H9 (cell line): ENCODE measurements around the gene CMTM7. TPM values are rescaled to one million over a fixed set of nuclear protein-coding genes. Genes with fewer than 3 reads are reported as not detected.

Source experiments
- DNase-seq: peaks from one replicate; pipeline ENCODE4 v3.0.0-alpha.2; 2017
- H2AFZ ChIP-seq: one replicate; pipeline ENCODE4 v1.6.1; 2013; ENCODE audit warnings: mild to moderate bottlenecking, low read length, control low read depth, moderate library complexity
- H2AK5ac ChIP-seq: 2 replicates; pipeline ENCODE4 v1.6.1; 2013; ENCODE audit warnings: low read length, control low read depth, mixed read lengths; ENCODE audit not compliant: insufficient read length
- H2BK120ac ChIP-seq: one replicate; pipeline ENCODE4 v1.6.1; 2013; ENCODE audit warnings: low read depth, mild to moderate bottlenecking, low read length, control low read depth, inconsistent platforms; ENCODE audit not compliant: poor library complexity, severe bottlenecking
- H2BK12ac ChIP-seq: 2 replicates; pipeline ENCODE4 v1.6.1; 2013; ENCODE audit warnings: low read length, control low read depth, mixed read lengths, low read depth; ENCODE audit not compliant: insufficient read length
- H2BK15ac ChIP-seq: 2 replicates; pipeline ENCODE4 v1.6.1; 2013; ENCODE audit warnings: low read depth, low read length, control low read depth
- H2BK20ac ChIP-seq: one replicate; pipeline ENCODE4 v1.6.1; 2013; ENCODE audit warnings: low read depth, mild to moderate bottlenecking, low read length, control low read depth, inconsistent platforms; ENCODE audit not compliant: poor library complexity, severe bottlenecking
- H2BK5ac ChIP-seq: 2 replicates; pipeline ENCODE4 v1.6.1; 2013; ENCODE audit warnings: low read length, control low read depth, mixed read lengths; ENCODE audit not compliant: insufficient read length
- H3K14ac ChIP-seq: 2 replicates; pipeline ENCODE4 v1.6.1; 2013; ENCODE audit warnings: low read length, control low read depth; ENCODE audit not compliant: insufficient read depth
- H3K18ac ChIP-seq: 2 replicates; pipeline ENCODE4 v1.6.1; 2013; ENCODE audit warnings: low read depth, mild to moderate bottlenecking, mixed read lengths, low read length, control low read depth; ENCODE audit not compliant: insufficient read length
- H3K23ac ChIP-seq: 2 replicates; pipeline ENCODE4 v1.6.1; 2013; ENCODE audit warnings: low read length, control low read depth, mixed read lengths, low read depth; ENCODE audit not compliant: insufficient read length
- H3K23me2 ChIP-seq: 2 replicates; pipeline ENCODE4 v1.6.1; 2013; ENCODE audit warnings: low read depth, mild to moderate bottlenecking, mixed read lengths, low read length, control low read depth; ENCODE audit not compliant: insufficient read length, poor library complexity, severe bottlenecking
- H3K27ac ChIP-seq: 2 replicates; pipeline ENCODE4 v1.5.1; 2013; ENCODE audit warnings: low read length, control low read depth, mixed read lengths, low read depth; ENCODE audit not compliant: insufficient read length
- H3K27me3 ChIP-seq: 2 replicates; pipeline ENCODE4 v1.6.1; 2013; ENCODE audit warnings: low read length, control low read depth, inconsistent platforms; ENCODE audit not compliant: insufficient read depth
- H3K4ac ChIP-seq: 2 replicates; pipeline ENCODE4 v1.6.1; 2013; ENCODE audit warnings: low read depth, mild to moderate bottlenecking, control low read depth, inconsistent platforms, low read length, moderate library complexity
- H3K4me1 ChIP-seq: 2 replicates; pipeline ENCODE4 v1.6.1; 2013; ENCODE audit warnings: low read length, control low read depth, inconsistent platforms; ENCODE audit not compliant: insufficient read depth
- H3K4me2 ChIP-seq: 2 replicates; pipeline ENCODE4 v1.6.1; 2013; ENCODE audit warnings: low read length, control low read depth, mixed read lengths; ENCODE audit not compliant: insufficient read length, insufficient read depth
- H3K56ac ChIP-seq: 2 replicates; pipeline ENCODE4 v1.6.1; 2013; ENCODE audit warnings: low read depth, mild to moderate bottlenecking, mixed read lengths, low read length, control low read depth; ENCODE audit not compliant: insufficient read length
- H3K79me1 ChIP-seq: 2 replicates; pipeline ENCODE4 v1.6.1; 2013; ENCODE audit warnings: low read depth, mild to moderate bottlenecking, moderate library complexity, low read length, control low read depth, inconsistent platforms; ENCODE audit not compliant: insufficient read depth, poor library complexity, severe bottlenecking
- H3K79me2 ChIP-seq: 2 replicates; pipeline ENCODE4 v1.6.1; 2013; ENCODE audit warnings: low read length, control low read depth, inconsistent platforms; ENCODE audit not compliant: insufficient read depth
- H3K9ac ChIP-seq: 2 replicates; pipeline ENCODE4 v1.6.1; 2013; ENCODE audit warnings: low read length, control low read depth, mixed read lengths; ENCODE audit not compliant: insufficient read length; ENCODE audit errors: extremely low read depth
- H3K9me3 ChIP-seq: one replicate; pipeline ENCODE4 v1.6.1; 2013; ENCODE audit warnings: low read depth, low read length, inconsistent platforms; ENCODE audit not compliant: control insufficient read depth
- H3T11ph ChIP-seq: one replicate; pipeline ENCODE4 v1.6.1; 2013; ENCODE audit warnings: mild to moderate bottlenecking, low read length, control low read depth, inconsistent platforms
- H4K20me1 ChIP-seq: one replicate; pipeline ENCODE4 v1.6.1; 2013; ENCODE audit not compliant: control insufficient read depth, insufficient read length, insufficient read depth
- H4K5ac ChIP-seq: 2 replicates; pipeline ENCODE4 v1.6.1; 2013; ENCODE audit warnings: low read depth, mild to moderate bottlenecking, mixed read lengths, low read length, control low read depth; ENCODE audit not compliant: insufficient read length
- H4K8ac ChIP-seq: replicated peaks from 2 replicates; pipeline ENCODE4 v1.6.1; 2013; ENCODE audit warnings: low read length, control low read depth, mixed read lengths, low read depth; ENCODE audit not compliant: insufficient read length
- H4K91ac ChIP-seq: 2 replicates; pipeline ENCODE4 v1.6.1; 2013; ENCODE audit warnings: low read depth, mild to moderate bottlenecking, moderate library complexity, mixed read lengths, low read length, control low read depth; ENCODE audit not compliant: insufficient read length
- H3K27ac Mint-ChIP-seq, 3 experiments: 2 replicates in 2 of 3; 3 replicates in 1 of 3; pipeline ENCODE4 v1.8.0; 2020 to 2021; ENCODE audit warnings: mixed read lengths in 3 of 3, mild to moderate bottlenecking in 1 of 3, moderate library complexity in 1 of 3
- H3K27me3 Mint-ChIP-seq: 2 replicates; pipeline ENCODE4 v1.8.0; 2021; ENCODE audit warnings: low read depth, mild to moderate bottlenecking, moderate library complexity, mixed read lengths
- H3K36me3 Mint-ChIP-seq, 3 experiments: 2 replicates in 2 of 3; 3 replicates in 1 of 3; pipeline ENCODE4 v1.8.0; 2020 to 2021; ENCODE audit warnings: low read depth in 3 of 3, mixed read lengths in 3 of 3; ENCODE audit not compliant: insufficient read depth in 1 of 3
- H3K4me1 Mint-ChIP-seq, 2 experiments: 2 replicates each; pipeline ENCODE4 v1.8.0; 2020; ENCODE audit warnings: mixed read lengths in 2 of 2
- H3K4me3 Mint-ChIP-seq, 2 experiments: 2 replicates in 1 of 2; 3 replicates in 1 of 2; pipeline ENCODE4 v1.8.0; 2020 to 2021; ENCODE audit warnings: mild to moderate bottlenecking in 2 of 2, mixed read lengths in 2 of 2, moderate library complexity in 1 of 2
- H3K9me3 Mint-ChIP-seq, 2 experiments: 2 replicates in 1 of 2; 3 replicates in 1 of 2; pipeline ENCODE4 v1.8.0; 2020; ENCODE audit warnings: mild to moderate bottlenecking in 2 of 2, mixed read lengths in 2 of 2, moderate library complexity in 1 of 2
- CTCF ChIP-seq: fragments of 200-600 bp; sonication (generic); conservative IDR thresholded peaks from 3 replicates; pipeline ENCODE4 v1.8.0; 2021; ENCODE audit warnings: antibody characterized with exemption, mild to moderate bottlenecking
- WGBS: extraction: QIAGEN DNeasy Blood & Tissue Kit; methylation state at CpG from one replicate; pipeline ENCODE4 v1.1.7; 2013; ENCODE audit warnings: missing lambda C conversion rate, low lambda C conversion rate, mixed read lengths; ENCODE audit not compliant: insufficient read length; ENCODE audit errors: extremely low coverage; 5-methylcytosine and 5-hydroxymethylcytosine counted together
- total RNA-seq: library from RNA; stranded (reverse); gene quantifications from 2 replicates; pipeline ENCODE4 v1.2.1, GENCODE V29; 2021

Gene CMTM7
- total RNA-seq, 1 experiment from 2014 or later, result 23.9 TPM

- H3K23ac ChIP-seq, result no peak overlapping the region
- Mint-ChIP-seq H3K4me3 (no peak overlapping the region), H3K27ac (peak overlapping the region in 1 of 3 experiments; percentile 79; a peak in 2 of 7 replicates), H3K9me3 (no peaks in the 10 kb centered on the region; a peak in 1 of 5 replicates), H3K4me1 (peaks cover 29 to 30% of the 10 kb centered on the region in 2 experiments), H3K27me3 (no peaks in the 10 kb centered on the region; the same call in 1 of the 2 replicates), H3K36me3 (peaks cover 0 to 5% (median 2%) of the 10 kb centered on the region in 3 experiments; a peak in 5 of 7 replicates)
- no CpG with 5 or more reads among the region's 5 CpGs for WGBS
- H3K9me3 ChIP-seq, result no peaks in the 10 kb centered on the region
- H3K27me3 ChIP-seq, result no peaks in the 10 kb centered on the region
- H3K4me2 ChIP-seq, result no peak overlapping the region
- H3K4ac ChIP-seq, result peak overlapping the region; percentile 54; the same call in 1 of the 2 replicates
- H2AFZ ChIP-seq, result no peak overlapping the region
- H4K91ac ChIP-seq, result peak overlapping the region; percentile 94
- H3K18ac ChIP-seq, result peak overlapping the region; percentile 67
- H4K8ac ChIP-seq, result no peak overlapping the region
- peak overlapping the region; percentile 82 for H2BK12ac ChIP-seq
- TF ChIP-seq CTCF, result no peak
- H3K79me1 ChIP-seq, result no peaks in the 10 kb centered on the region
- H2BK120ac ChIP-seq, result no peak overlapping the region
- peak overlapping the region; percentile 65 for H2BK20ac ChIP-seq
- no peak overlapping the region for H3T11ph ChIP-seq
- peaks cover 3% of the 10 kb centered on the region for H3K23me2 ChIP-seq
- no peaks in the 10 kb centered on the region for H4K20me1 ChIP-seq
- H2BK5ac ChIP-seq, result no peak overlapping the region
- H2BK15ac ChIP-seq, result no peak overlapping the region
- H3K79me2 ChIP-seq, result no peaks in the 10 kb centered on the region
- H3K27ac ChIP-seq, result no peak overlapping the region
- no peak overlapping the region for H3K9ac ChIP-seq
- H3K56ac ChIP-seq, result no peak overlapping the region
- no peak overlapping the region for H4K5ac ChIP-seq
- no peak overlapping the region for H2AK5ac ChIP-seq
- no peaks in the 10 kb centered on the region; the same call in 1 of the 2 replicates for H3K4me1 ChIP-seq
- no peak for DNase-seq
- H3K14ac ChIP-seq, result peak overlapping the region; percentile 77; the same call in 1 of the 2 replicates
These were observed 67.8 kb downstream of the CMTM7 start for GRCh38 chr3:32459450-32459849.
